Fibroblast of mammary gland (primary cell): ENCODE measurements around the gene CD28.

Experiments used
- DNase-seq: peaks from one replicate; pipeline ENCODE4 v3.0.0-alpha.2; 2010; ENCODE audit warnings: low read depth
- H3K4me3 ChIP-seq: 2 replicates; pipeline ENCODE4 v1.5.1; 2011; ENCODE audit warnings: low read depth, mild to moderate bottlenecking, low read length, moderate library complexity; ENCODE audit not compliant: control insufficient read depth
- TF ChIP-seq, protein P1 (sequence below): conservative IDR thresholded peaks from 2 replicates; pipeline ENCODE4 v1.5.1; 2011; ENCODE audit warnings: low read depth, low read length, inconsistent platforms; ENCODE audit not compliant: control insufficient read depth, insufficient read depth

CD28 gene

DNA sequence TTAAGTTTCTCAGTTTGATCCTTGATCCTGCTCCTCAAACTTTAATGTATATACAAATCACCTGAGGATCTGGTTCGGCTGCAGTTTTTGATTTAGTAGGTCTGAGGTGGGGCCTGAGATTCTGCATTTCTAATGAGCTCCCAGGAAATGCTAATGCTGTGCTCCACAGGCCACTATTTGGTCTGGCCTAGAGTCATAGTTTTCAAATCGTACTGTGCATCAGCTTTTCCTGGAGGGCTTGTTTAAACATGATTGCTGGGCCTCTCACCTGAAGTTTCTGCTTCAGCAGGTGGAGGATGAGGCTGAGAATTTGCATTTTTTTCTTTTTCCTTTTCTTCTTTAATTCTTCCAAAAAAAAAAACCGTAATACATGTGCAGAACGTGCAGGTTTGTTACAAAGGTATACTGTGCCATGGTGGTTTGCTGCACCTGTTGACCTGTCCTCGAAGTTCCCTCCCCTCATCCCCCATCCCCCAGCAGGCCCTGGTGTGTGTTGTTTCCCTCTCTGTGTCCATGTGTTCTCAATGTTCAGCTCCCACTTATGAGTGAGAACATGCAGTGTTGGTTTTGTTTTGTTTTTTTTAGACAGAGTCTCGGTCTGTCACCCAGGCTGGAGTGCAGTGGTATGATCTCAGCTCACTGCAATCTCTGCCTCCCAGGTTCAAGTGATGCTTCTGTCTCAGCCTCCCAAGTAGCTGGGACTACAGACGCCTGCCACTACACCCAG, 42.2 kb upstream of the CD28 start:
- no peak overlapping the region for H3K4me3 ChIP-seq
- no peak for DNase-seq
- TF ChIP-seq, protein P1, sequence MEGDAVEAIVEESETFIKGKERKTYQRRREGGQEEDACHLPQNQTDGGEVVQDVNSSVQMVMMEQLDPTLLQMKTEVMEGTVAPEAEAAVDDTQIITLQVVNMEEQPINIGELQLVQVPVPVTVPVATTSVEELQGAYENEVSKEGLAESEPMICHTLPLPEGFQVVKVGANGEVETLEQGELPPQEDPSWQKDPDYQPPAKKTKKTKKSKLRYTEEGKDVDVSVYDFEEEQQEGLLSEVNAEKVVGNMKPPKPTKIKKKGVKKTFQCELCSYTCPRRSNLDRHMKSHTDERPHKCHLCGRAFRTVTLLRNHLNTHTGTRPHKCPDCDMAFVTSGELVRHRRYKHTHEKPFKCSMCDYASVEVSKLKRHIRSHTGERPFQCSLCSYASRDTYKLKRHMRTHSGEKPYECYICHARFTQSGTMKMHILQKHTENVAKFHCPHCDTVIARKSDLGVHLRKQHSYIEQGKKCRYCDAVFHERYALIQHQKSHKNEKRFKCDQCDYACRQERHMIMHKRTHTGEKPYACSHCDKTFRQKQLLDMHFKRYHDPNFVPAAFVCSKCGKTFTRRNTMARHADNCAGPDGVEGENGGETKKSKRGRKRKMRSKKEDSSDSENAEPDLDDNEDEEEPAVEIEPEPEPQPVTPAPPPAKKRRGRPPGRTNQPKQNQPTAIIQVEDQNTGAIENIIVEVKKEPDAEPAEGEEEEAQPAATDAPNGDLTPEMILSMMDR = no peak

DNA sequence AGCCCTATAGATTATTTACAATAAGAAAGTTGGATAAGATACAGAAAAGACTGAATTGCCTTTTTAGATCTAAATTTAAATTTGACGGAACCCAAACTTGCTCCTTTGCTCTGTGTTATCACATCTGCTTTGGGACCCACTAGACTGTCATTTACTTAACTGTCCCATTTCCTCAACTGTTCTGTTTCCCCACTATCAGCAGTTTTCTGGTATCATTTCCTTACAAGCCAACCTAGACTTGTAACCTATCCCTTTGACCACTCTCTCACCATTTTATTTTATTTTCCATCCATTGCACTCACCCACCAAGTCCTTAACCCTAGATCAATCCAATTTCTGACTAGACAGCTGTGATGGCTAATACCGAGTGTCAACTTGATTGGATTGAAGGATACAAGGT, 38.6 kb upstream of the CD28 start:
- H3K4me3 ChIP-seq = no peak overlapping the region
- no peak for DNase-seq
- TF ChIP-seq, protein P1 = no peak

DNA sequence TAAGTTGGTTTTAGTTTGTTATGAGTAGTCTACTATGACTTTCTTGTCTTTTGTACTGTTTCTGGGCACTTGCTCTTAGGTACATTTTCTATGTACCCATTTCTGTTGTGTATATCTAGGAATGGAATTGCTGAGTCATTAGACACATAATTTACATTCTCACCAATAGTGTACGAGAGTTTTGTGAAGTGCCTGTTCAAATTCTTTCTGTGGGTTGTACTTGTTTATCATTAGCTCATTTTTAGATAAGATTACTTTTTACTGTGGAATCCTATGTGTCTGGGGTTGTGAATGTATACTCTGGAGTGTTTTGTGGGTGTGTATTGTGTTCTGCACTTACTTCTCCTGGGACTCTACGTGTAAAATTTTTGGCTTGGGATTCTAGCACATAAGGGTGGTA, 36.6 kb upstream of the CD28 start:
- H3K4me3 ChIP-seq = no peak overlapping the region
- TF ChIP-seq, protein P1 = no peak
- no peak for DNase-seq

DNA sequence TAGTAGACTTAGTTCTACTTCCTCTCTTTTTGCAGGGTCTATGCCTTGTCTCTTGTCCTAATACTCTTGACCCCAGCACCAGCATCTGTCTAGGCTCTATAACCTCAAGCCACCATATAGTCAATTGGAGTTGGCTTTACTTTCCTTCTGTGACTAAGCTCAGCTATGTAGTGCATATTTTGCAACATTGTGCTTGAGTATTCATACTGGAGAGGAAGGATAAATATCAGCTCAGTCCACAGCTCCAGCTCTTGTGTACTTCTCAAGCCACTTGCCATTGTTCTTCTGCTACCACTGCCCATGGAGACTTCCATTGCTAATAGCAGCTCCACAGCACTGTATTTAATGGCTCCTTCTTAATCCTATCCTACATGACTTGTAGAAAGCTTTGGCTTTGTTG, 35.5 kb upstream of the CD28 start:
- peak; percentile 49 for DNase-seq
- H3K4me3 ChIP-seq = no peak overlapping the region
- TF ChIP-seq, protein P1 = no peak

- H3K4me3 ChIP-seq = no peak overlapping the region
- TF ChIP-seq, protein P1 = no peak
- DNase-seq = no peak
Observed at GRCh38 chr2:203671876-203672275, 34.6 kb upstream of the CD28 start.

GRCh38 chr2:203672856-203673255, 33.6 kb upstream of the CD28 start:
- TF ChIP-seq, protein P1 = no peak
- DNase-seq = no peak
- H3K4me3 ChIP-seq = no peak overlapping the region
